ENCODE results near the gene ZNF385B.

GRCh38 chr2:179579800-179580199, 281.6 kb downstream of the ZNF385B start:
- no peak for TF ChIP-seq POLR2A (IDR thresholded peaks at IDR 0.05; ENCODE audit: low read depth, low read length)
- no peak for TF ChIP-seq POLR2AphosphoS5 (IDR thresholded peaks at IDR 0.05; ENCODE audit: low read depth, low read length)
